Fibroblast of gingiva (primary cell): Measurements from ENCODE around the gene CDX2.

Source experiments
- DNase-seq: peaks from one replicate; pipeline ENCODE4 v3.0.0-alpha.2; 2011; ENCODE audit warnings: low read depth

CDX2 gene

DNA sequence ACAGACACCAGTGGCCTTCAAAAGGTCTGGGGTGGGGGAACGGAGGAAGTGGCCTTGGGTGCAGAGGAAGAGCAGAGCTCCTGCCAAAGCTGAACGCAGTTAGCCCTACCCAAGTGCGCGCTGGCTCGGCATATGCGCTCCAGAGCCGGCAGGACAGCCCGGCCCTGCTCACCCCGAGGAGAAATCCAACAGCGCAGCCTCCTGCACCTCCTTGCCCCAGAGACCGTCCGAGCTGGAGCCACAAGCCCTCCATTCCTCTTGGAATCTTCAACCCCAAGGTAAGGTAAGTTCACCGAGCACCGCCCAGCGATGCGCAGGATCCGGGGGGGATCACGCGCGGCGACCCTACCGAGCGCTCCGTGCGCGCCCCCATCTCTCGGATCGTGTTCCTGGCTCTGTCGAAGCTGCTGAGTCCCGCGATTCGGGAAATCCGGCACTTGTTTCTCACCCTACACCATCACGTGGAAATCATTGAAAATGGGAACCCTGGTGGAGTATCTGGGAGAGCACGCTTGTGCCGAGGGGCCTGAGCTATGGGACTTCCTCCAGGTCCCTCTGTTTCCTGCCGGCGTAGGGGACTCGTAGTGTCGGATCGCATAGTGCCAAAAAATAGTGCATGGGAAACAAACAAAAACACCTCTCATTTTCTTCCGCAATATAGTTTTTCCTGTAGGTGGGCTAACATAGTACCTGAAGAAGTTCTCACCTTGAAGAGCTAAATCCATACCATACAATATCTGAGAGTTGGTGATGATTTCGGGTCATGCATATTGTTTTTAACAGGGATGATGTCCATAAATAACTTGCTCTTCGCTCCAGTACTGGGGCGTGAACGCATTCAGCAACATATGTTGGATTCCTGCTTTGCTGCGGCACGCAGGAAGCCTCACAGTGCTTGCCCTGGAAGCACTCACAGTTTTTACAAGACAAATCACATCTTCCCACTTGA, 40.0 kb downstream of the CDX2 start:
- DNase-seq, result no peak

DNA sequence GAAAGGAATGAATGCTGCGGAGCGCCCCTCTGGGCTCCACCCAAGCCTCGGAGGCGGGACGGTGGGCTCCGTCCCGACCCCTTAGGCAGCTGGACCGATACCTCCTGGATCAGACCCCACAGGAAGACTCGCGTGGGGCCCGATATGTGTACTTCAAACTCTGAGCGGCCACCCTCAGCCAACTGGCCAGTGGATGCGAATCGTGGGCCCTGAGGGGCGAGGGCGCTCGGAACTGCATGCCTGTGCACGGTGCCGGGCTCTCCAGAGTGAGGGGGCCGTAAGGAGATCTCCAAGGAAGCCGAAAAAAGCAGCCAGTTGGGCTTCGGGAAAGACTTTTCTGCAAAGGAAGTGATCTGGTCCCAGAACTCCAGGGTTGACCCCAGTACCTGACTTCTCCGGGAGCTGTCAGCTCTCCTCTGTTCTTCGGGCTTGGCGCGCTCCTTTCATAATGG, 40.7 kb downstream of the CDX2 start:
- no peak for DNase-seq

GRCh38 chr13:27927444-27928352, 41.4 kb downstream of the CDX2 start:
- no peak for DNase-seq

DNA sequence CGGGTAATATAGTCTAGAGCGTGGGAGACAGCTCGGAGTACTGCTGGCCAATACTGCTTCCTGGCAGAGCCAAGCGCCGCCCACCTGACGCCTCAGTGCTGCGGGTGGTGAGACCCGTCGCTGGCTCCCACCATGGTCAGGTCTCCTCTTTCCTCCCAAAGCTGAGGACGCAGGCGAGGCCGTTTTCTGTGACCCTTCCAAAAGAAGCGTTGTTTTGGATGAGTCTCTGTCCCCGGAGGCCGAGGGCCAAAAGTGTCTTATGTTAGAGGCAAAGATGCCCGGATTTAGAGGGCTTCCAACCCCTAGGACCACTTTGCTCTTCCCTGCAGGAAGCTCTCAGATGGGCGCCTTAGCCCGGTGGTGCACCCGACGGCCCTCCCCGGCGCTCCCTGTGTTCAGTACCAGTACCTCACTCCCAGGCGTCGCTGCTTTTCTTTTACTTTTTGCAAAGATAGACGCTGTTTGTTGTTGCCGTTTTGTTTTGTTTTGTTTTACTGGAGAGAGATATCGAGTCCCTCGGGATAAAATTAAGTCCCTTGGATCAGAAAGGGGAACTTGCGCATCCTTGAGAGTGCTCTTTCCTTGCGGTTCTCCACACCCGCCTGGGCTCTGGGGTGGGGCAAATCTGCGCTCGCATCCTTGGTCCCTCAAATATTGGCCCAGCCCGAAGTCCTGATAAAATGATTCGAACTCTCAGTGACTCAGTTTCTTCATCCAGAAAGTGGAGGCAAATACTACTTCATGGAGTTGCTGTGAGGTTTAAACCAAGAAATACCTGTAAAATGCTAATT, 42.3 kb downstream of the CDX2 start:
- DNase-seq, result no peak

DNA sequence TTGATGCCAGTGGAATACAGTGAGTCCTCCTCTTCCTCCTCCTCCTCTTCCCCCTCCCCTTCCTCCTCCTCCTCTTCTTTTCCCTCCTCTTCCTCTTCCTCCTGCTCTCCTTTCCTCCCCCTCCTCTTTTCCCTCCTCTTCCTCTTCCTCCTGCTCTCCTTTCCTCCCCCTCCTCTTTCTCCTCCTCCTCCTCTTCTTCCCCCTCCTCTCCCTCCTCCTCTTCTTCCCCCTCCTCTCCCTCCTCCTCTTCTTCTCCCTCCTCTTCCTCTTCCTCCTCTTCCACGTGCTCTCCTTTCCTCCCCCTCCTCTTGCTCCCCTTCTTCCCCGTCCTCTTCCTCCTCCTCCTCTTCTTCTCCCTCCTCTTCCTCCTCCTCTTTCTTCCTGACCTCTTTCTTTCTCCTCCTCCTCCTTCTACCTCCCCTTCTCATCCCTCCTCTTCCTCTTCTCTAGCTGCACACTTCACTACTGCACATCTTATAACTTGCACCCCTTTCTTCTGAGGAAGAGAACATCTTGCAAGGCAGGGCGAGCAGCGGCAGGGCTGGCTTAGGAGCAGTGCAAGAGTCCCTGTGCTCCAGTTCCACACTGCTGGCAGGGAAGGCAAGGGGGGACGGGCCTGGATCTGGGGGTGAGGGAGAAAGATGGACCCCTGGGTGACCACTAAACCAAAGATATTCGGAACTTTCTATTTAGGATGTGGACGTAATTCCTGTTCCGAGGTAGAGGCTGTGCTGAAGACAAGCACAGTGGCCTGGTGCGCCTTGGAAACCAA, 43.7 kb downstream of the CDX2 start:
- no peak for DNase-seq

GRCh38 chr13:27924529-27925141, 44.5 kb downstream of the CDX2 start:
- no peak for DNase-seq

DNA sequence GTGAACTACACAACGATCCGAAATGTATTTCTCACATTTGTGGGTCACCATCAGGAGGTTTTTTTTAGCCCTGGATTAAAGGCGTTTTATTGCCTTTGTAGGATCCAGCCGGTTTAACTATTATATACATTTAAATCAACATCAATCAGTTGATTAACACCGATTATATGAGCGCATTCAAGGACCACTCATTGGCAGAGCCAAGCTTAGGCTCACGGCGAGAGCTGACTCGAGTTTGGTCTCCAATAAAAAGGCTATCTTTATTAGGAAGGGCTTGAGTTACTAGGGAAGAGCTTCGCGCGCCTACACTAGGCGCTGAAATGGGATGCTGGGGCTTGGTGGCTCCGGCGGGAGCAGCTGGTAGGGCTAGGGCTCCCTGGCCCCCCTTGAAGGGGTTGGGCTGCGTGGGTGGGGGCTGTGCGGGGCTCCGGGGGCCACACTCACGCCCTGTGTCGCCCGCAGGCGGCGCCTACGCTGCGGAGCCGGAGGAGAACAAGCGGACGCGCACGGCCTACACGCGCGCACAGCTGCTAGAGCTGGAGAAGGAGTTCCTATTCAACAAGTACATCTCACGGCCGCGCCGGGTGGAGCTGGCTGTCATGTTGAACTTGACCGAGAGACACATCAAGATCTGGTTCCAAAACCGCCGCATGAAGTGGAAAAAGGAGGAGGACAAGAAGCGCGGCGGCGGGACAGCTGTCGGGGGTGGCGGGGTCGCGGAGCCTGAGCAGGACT, 45.2 kb downstream of the CDX2 start:
- no peak for DNase-seq

- DNase-seq, result no peak
Observed at GRCh38 chr13:27922883-27923612, 46.1 kb downstream of the CDX2 start.

DNA sequence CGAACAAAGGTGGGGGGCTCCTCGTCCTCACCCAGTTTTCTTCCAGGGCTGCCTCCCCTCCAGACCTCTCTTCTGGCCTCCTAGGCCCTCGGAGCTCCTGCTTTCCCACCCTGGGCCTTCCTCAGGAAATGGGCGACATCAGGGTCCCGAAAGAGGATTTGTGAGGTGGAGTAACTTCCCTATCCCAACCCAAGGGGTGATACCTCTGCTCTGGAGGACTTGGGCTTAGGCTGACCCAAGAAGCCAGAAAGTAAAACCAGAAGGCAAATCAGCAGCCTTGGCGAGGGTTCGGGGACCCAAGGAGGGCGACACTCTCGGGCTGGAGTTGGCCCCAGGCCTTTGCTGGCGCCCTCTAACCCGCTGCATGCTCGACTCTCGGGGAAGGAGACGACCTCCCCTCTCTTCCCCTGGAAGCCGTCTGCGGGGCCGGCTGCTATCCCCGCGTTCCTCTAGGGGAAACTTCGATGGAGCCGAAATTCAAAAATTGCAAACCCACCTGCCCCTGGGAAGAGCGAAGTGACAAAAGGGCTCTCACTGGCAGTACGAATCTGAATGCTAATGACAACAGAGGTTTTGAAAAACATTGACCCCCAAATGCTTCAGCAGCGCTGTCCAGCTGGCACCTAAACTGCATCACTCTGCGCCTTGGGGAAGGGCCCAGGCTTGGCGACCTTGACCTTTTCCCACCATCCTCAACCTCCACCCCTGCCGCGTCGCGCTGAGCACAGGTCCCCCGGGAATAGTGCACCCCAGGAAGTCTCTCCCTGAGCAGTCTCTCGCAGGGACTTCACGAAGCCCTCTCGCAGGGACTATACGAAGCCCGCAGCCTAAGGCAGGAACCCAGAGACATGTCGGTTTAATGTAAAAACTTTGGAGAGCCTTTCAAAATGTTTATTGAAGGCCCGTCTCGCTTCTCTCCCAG, 46.9 kb downstream of the CDX2 start:
- DNase-seq, result no peak

DNA sequence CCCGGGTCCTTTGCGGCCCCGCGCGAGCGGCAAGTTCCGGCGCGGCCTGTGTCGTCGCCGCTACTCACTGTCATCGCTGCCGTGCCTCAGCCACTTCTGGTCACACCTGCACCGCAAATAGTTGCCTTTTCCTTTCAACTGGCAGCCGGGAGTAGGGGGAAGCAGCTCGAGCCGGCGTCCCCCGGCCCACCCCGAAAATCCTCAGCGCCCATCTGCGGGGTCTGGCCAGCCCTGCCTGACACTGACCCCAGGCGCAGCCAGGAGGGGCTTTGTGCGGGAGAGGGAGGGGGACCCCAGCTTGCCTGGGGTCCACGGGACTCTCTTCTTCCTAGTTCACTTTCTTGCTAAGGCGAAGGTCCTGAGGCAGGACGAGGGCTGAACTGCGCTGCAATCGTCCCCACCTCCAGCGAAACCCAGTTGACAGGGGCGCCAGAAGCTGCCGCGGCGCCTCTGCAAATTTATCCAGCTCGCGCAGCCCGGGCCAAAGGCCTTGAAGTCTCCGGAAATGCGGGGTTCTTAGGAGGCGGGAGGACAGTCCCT, 47.6 kb downstream of the CDX2 start:
- no peak for DNase-seq

GRCh38 chr13:27920677-27921420, 48.3 kb downstream of the CDX2 start:
- no peak for DNase-seq

- no peak for DNase-seq
Observed at GRCh38 chr13:27919934-27920676, 49.0 kb downstream of the CDX2 start, which contains the start of gene PDX1. Gene PDX1, plus strand, starts transcription at chr13:27920000. Its CDS starts 139 bp downstream, at chr13:27920139.

DNA sequence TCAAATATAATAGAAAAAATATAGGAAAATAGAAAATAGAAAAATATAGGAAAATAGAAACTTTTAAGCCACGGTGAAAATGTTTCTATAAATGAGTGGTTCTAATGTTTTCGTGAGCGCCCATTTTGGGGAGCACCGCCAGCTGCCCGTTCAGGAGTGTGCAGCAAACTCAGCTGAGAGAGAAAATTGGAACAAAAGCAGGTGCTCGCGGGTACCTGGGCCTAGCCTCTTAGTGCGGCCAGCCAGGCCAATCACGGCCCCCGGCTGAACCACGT, 49.5 kb downstream of the CDX2 start:
- DNase-seq, result no peak

DNA sequence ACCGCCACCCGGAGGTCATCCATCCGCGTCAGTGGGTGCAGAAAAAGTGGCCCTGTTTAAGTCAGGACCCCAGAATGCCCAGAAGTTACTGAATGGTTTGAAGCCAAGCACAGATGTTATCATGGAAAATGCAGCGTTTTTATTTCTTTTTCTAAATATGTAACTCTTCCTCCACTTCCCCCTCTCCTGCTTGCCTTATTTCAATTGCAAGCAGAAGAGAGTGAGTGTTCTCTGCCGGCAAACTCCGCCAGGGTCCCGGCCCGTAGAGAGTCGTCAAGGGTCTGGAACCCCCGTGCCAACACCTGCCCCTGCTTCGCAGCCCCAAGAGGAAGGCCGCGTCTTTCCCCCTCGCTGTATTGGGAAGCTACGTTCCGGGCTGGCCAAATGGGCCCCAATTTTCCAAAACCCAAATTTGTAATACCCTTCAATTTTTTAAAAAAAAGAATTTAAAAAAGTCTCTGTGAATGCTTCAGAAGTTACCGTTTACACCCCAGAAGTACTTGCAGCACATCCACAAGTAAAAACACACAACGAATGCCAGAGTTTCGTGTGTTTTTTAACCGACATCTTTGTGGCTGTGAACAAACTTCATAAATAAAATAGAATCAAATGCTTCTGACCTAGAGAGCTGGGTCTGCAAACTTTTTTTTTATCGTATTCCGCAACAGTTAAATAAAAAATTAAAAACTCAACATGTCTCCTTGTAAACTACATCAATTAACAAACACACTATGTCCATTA, 50.0 kb downstream of the CDX2 start:
- no peak for DNase-seq

- DNase-seq, result no peak
Observed at GRCh38 chr13:27918041-27918917, 50.8 kb downstream of the CDX2 start.
